Ureter (tissue), 1 donor: Measurements from ENCODE around the gene UNC5C. TPM values are rescaled to one million over a fixed set of nuclear protein-coding genes. Genes with fewer than 3 reads are reported as not detected.

Experiments
- DNase-seq: peaks from one replicate; pipeline ENCODE4 v3.0.0-alpha.2; 2020; ENCODE audit warnings: low spot score
- total RNA-seq: library from RNA; stranded (reverse); gene quantifications from one replicate; pipeline ENCODE4 v1.2.4, GENCODE V29; 2023
- donor health status: DM: yes; HTN: yes; CAD: no.

UNC5C gene
- total RNA-seq, 1 donor from 2014 or later: 6.2 TPM

GRCh38 chr4:95466791-95467190, 82.0 kb downstream of the UNC5C start:
- DNase-seq: no peak

GRCh38 chr4:95465010-95465409, 83.8 kb downstream of the UNC5C start:
- DNase-seq: no peak

GRCh38 chr4:95462921-95463320, 85.9 kb downstream of the UNC5C start:
- no peak for DNase-seq

- DNase-seq: no peak
Observed at GRCh38 chr4:95457353-95457752, 91.4 kb downstream of the UNC5C start.

- no peak for DNase-seq
Observed at GRCh38 chr4:95450294-95450693, 98.5 kb downstream of the UNC5C start.

GRCh38 chr4:95446173-95446572, 102.6 kb downstream of the UNC5C start:
- no peak for DNase-seq

GRCh38 chr4:95445251-95445650, 103.5 kb downstream of the UNC5C start:
- DNase-seq: no peak

GRCh38 chr4:95444812-95445211, 104.0 kb downstream of the UNC5C start:
- no peak for DNase-seq

GRCh38 chr4:95439896-95440295, 108.9 kb downstream of the UNC5C start:
- no peak for DNase-seq

GRCh38 chr4:95439071-95439470, 109.7 kb downstream of the UNC5C start:
- DNase-seq: no peak

GRCh38 chr4:95432466-95432865, 116.3 kb downstream of the UNC5C start:
- DNase-seq: no peak

- DNase-seq: no peak
Observed at GRCh38 chr4:95431678-95432077, 117.1 kb downstream of the UNC5C start.

GRCh38 chr4:95429416-95429815, 119.4 kb downstream of the UNC5C start:
- no peak for DNase-seq

- DNase-seq: no peak
Observed at GRCh38 chr4:95428291-95429070, 120.3 kb downstream of the UNC5C start.

- no peak for DNase-seq
Observed at GRCh38 chr4:95426455-95426854, 122.3 kb downstream of the UNC5C start.

- no peak for DNase-seq
Observed at GRCh38 chr4:95422436-95422835, 126.3 kb downstream of the UNC5C start.

GRCh38 chr4:95421869-95422268, 126.9 kb downstream of the UNC5C start:
- no peak for DNase-seq

GRCh38 chr4:95417531-95417930, 131.2 kb downstream of the UNC5C start:
- no peak for DNase-seq

GRCh38 chr4:95415346-95415771, 133.4 kb downstream of the UNC5C start:
- DNase-seq: no peak

- DNase-seq: no peak
Observed at GRCh38 chr4:95411371-95412088, 137.2 kb downstream of the UNC5C start.

- DNase-seq: no peak
Observed at GRCh38 chr4:95410387-95410977, 138.3 kb downstream of the UNC5C start.

GRCh38 chr4:95409750-95410149, 139.0 kb downstream of the UNC5C start:
- DNase-seq: no peak

GRCh38 chr4:95409127-95409526, 139.6 kb downstream of the UNC5C start:
- no peak for DNase-seq
